SIG-M5 (cell line): ENCODE data around the gene SPANXN2.
"Not testable (repeated sequence)": the region's sequence is repeated elsewhere in the genome, so short reads cannot be mapped to it uniquely, and the experiment has no call there.

Experiments used
- DNase-seq: peaks from one replicate; lab custom pipeline; 2025; lab: John Stamatoyannopoulos, UW

The SPANXN2 gene, protein sequence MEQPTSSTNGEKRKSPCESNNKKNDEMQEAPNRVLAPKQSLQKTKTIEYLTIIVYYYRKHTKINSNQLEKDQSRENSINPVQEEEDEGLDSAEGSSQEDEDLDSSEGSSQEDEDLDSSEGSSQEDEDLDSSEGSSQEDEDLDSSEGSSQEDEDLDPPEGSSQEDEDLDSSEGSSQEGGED

DNA sequence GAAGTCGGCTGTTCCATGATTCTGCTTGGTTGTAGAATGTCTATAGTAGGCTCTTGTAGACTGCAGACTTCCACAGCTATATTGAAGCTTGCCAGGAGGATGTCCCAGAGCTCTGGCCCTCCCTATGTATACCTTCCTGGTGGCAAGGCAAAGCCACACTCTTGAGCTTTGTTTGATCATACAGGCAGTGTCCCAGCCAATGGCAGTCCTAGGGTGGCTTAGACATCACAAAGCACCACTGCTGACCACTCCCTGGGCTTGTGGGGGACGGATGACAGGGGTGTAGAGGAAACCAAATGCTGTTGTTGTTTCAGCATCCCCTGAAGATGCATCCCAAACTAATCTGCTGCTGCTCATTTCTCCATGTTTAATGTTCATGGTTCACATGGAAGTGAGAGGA lies at the start of gene SPANXN2:
Gene SPANXN2, minus strand, starts transcription at position 101 of the 400 bp plus-strand sequence. Its CDS starts 84 bp downstream, at position 17.
- not testable (repeated sequence) for DNase-seq

DNA sequence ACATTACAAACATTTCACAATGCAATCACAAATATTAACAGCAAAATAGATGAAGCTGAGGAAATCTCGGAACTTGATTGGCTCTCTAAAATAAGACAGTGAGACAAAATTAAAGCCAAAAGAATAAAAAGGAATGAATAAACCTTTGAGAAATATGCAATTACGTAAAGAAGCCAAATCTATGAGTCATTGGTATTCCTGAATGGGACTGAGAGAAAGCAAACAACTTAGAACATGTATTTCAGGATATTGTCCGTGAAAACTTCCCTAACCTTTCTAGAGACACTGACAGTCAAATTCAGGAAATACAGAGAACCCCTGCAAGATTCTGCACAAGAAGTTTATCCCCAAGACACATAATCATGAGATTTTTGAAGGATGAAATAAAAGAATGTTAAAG lies 48.4 kb upstream of the SPANXN2 start:
- DNase-seq = no peak

DNA sequence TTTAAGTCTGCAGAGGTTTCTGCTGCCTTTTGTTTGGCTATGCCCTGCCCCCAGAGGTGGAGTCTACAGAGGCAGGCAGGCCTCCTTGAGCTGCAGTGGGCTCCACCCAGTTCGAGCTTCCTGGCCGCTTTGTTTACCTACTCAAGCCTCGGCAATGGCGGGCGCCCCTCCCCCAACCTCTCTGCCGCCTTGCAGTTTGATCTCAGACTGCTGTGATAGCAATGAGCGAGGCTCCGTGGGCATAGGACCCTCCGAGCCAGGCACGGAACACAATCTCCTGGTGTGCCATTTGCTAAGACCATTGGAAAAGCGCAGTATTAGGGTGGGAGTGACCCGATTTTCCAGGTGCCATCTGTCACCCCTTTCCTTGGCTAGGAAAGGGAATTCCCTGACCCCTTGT lies 47.2 kb upstream of the SPANXN2 start:
- DNase-seq = not testable (repeated sequence)

DNA sequence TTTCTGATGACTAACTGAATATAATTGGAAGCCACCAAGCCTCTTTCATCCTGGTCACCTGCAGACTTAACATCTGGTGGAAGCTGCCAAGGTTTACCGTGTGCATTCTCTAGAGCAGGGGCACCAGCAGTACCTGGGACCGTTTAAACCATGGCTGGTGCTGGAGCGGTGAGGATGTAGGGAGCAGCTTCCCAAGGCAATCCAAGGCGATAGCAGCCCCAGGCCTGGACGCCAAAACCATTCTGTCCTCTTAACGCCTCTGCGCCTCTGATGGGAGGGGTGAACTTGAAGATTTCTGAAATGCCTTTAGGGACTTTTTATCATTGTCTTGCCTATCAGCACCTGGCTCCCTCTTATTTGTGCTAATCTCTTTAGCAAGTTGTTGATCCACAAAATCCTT lies 37.3 kb upstream of the SPANXN2 start:
- DNase-seq = no peak

DNA sequence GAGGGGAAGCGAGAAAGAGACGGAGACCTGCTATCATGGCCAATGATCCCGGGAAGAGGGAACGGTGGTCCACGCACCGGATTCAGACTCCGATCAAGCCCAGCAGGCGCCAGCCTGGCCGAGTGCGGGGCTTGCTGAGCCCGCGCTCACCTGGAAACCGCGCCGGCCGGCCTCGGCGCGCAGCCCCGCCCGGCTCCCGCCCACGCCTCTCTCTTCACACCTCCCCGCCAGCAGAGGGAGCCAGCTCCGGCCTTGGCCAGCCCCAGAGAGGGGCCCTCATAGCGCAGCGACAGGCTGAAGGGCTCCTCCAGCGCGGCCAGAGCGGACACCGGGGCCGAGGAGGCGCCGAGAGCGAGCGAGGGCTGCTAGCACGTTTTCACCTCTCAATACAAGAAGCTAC lies 36.8 kb upstream of the SPANXN2 start:
- no peak for DNase-seq

DNA sequence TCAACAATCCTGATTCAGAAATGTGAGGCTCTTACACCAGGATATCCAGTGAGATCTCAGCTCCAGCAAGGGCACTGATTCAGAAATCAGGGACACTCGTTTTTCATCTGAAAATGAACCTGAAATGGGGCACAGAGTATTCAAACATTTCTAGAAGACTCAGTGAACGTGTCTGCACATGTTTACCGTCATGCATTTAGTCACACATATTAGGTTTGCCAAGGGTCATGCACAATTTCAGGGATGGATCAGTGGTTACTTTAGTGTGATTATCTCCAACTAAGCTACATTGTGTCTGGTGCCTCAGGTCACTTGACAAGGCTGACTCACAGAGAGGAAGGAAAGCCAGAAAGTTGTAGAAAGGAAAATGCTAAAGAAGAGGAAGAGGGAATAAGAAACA lies 33.6 kb upstream of the SPANXN2 start:
- DNase-seq = no peak

DNA sequence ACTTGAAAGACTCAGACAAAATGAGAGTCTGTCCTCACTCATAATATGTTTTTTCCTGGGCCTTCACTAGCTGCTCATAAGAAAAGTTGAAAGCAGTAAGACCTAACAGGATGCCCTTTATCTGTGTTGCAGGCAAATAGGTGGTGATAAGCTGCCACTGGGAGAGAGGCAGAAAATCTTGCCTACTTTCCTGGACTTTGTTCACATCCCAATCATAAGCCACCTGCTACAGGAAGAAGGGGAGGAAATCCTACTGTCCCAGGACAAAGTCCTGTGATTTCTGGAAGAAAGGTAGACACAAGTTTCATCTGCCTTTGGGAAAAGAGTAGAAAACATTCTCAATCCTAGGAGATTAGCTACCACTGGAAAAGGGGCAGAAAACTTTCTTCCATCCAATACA lies 13.3 kb upstream of the SPANXN2 start:
- DNase-seq = no peak

DNA sequence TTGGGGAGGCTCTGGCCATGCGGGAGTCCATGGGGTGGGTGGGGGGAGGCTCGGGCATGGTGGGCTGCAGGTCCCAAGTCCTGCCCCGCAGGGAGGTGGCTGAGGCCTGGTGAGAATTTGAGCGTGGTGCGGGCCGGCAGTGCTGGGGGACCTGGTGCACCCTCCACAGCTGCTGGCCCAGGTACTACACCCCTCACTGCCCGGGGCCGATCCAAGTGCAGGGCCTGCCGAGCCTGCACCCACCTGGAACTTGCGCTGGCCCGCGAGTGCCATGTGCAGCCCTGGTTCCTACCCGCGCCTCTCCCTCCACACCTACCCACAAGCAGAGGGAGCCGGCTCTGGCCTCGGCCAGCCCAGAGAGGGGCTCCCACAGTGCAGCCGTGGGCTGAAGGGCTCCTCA lies 5.7 kb upstream of the SPANXN2 start:
- DNase-seq = no peak

DNA sequence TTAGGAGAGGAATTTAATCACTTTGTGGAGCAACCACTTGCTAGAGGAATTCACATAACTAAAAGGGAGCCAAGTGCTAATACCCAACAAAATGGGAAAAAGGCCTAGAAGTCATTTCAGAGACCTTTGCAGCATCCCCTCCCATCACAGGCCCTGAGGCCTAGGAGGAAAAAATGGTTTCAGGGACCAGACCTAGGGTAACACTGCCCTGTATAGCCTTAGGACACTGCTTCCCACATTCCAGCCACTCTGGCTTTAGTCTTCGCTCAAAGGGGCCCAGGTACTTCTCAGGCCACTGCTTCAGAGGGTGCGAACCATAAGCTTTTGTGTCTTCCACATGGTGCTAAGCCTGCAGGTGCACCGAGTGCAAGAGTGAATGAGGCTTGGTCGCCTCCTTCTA lies 19.1 kb downstream of the SPANXN2 start:
- no peak for DNase-seq

DNA sequence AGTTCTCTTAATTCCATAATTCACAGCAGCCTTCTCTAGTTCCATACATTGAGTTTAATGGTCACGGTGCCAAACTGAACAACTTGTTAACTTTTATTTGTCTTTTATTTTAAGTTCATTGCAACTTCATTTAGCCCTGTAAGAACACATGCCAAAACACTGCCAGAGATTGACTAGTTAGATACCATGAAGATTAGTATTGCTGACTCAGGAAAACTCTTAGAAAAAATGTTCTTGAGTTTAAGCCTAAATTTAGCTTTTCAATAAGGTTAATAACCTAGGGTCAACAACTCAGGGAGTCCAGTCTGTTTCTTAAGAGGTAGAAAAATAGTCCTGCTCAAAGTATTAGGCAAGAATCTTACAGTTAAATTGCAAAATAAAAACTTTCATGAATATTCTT lies 25.7 kb downstream of the SPANXN2 start:
- no peak for DNase-seq

DNA sequence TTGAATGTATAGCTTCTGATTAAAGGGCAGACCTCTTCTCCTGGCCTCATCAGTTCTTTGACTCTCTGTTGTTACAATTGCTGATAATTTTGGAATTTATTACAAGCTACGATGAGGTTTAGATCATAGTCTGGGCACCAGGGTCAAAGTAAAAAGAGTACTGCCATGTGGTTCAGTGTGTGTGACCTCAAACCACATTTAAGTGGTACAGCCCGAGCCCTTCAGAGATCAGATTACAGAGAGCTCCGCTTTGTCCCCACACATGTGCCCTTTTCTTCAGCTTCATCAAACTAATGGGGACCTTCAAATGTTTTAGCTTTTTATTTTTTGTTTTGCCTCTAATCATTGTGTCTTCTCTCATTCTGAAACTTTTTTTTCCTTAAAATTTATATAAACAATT lies 37.1 kb downstream of the SPANXN2 start:
- no peak for DNase-seq

DNA sequence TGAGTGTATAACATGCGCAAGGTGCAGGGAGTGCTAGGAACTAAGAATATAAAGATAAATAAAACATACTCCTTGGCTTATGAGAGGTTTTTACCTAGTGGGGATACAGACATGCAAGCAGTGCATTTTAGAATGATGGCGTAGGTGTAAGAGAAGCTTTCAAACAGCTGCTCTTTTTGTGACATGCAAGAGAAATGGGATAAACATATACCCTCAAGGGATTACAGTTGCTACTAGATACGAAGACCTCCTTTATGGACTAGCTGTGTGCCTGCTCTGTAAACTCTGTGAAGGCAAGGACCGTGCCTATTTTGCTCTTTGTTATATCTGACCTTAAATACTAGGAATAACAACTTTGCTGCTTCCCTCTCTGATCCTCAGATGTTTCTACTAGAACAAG lies 45.6 kb downstream of the SPANXN2 start:
- DNase-seq = no peak

DNA sequence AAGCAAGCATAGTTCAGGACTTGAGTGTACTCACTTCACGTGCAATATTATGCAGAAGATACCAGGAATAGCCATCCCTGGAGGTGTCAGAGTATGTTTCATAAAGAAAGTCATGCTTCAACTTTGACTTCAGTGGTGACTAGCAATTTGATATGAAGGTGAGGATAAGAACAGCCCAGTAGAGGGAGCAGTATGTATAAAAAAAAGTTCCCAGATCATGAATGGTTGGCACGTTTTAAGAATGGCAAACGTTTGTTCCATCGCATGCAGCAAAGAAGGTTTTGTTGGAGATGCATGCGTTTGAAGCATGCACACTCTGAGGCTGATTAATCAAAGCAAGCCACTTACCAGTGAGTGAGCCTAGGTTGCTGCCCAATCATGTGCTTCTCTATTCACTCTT lies 51.2 kb downstream of the SPANXN2 start:
- no peak for DNase-seq

DNA sequence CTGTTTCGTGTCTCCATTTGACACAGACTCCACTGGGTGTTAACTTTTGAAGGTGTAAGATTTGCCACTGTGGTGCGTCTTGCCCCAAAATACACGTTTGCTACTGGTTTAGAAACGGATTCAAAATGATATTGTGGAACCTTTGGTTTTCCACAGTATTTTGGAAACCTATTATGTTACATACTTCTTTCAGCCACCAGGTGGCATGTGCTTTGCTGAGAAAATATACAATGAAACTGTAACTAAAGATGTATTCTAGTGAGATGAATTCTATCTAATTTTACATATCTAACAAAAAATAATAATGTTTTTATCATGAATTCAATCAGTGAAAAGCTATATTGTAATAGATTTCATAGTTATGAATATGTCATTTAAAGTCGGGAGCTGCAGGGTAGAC lies 56.2 kb downstream of the SPANXN2 start:
- DNase-seq = no peak

DNA sequence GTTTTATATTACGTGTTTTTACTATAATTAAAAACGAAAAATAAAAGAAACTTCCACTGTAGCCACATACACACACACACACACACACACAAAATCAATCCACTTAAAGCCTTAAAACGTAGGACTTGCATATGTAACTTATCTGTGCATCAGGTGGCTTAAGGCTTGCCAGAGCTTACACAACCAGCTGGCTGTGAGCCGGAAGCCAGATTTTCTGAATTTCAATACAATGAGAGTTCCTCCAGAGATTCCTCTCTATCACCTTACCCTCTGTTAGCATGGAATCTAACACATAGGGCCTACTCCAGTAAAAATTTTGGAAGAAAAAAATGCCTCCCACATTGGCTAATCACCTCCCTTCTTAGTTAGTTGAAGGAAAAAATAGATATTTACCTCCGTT lies 56.8 kb downstream of the SPANXN2 start:
- no peak for DNase-seq
